Adrenal gland (tissue), 12 donors: ENCODE results near the gene SYNE2. TPM values are rescaled to one million over a fixed set of nuclear protein-coding genes. Genes with fewer than 3 reads are reported as not detected.

ENCODE experiments used
- DNase-seq, 7 donors: peaks; one replicate each; pipeline ENCODE4 v3.0.0-alpha.2; 2019 to 2020
- H3K27ac ChIP-seq, 5 donors: fragments of 200-600 bp; sonication (generic) in 4 of 5; 1 replicate in 3 of 5; 2 replicates in 2 of 5; pipeline versions ENCODE4 v1.5.1 to v1.8.0; 2016 to 2020; ENCODE audit warnings: mild to moderate bottlenecking in 1 of 5
- H3K27me3 ChIP-seq: fragments of 200-600 bp; 2 replicates; pipeline ENCODE4 v1.8.0; 2021
- H3K36me3 ChIP-seq, 2 donors: fragments of 200-600 bp; replicated peaks in 1 of 2; 1 replicate in 1 of 2; 2 replicates in 1 of 2; pipeline versions ENCODE4 v1.5.1 to v1.8.0; 2018 to 2022
- H3K4me1 ChIP-seq, 2 donors: fragments of 200-600 bp; replicated peaks in 1 of 2; 1 replicate in 1 of 2; 2 replicates in 1 of 2; pipeline versions ENCODE4 v1.5.1 to v1.8.0; 2018 to 2021
- H3K4me3 ChIP-seq, 4 donors: fragments of 200-600 bp; sonication (generic) in 3 of 4; one replicate each; pipeline ENCODE4 v1.5.1; 2016 to 2018
- H3K9me3 ChIP-seq, 3 donors: fragments of 200-600 bp; sonication (generic) in 1 of 3; replicated peaks in 1 of 3; 1 replicate in 2 of 3; 2 replicates in 1 of 3; pipeline versions ENCODE4 v1.5.1 to v1.8.0; 2016 to 2021
- POLR2A ChIP-seq, 2 donors: fragments of 450-650 bp; IDR thresholded peaks; one replicate each; pipeline ENCODE4 v1.6.1; 2017; ENCODE audit warnings: antibody characterized with exemption in 2 of 2, mild to moderate bottlenecking in 2 of 2, moderate library complexity in 1 of 2
- WGBS, 4 donors: extraction: QIAGEN DNeasy Blood & Tissue Kit in 2 of 4; methylation state at CpG; one replicate each; pipeline versions ENCODE4 v1.1.5 to v1.1.7; 2013 to 2017; 5-methylcytosine and 5-hydroxymethylcytosine counted together
- intact Hi-C, 2 donors: fragments of 100-400 bp; cut with DNase I; formaldehyde crosslinking; loops; one replicate each; pipeline versions ENCODE4 v1.14.1 to v1.15.0; 2022 to 2023
- polyA plus RNA-seq, 3 donors: library from polyadenylated mRNA; stranded (reverse); fragments of 200-250 nt in 2 of 3; fragments of 350-450 nt in 1 of 3; fragmentation: Illumina TruSeq in 1 of 3; extraction: RNeasy Lipid Tissue Mini Kit (QIAGEN cat#74804) in 1 of 3; gene quantifications; one replicate each; pipeline ENCODE4 v1.2.3, GENCODE V29; 2013 to 2014
- total RNA-seq, 9 donors: library from RNA; depleted of rRNA in 4 of 9; stranded (reverse); fragments of >200 nt in 4 of 9; fragments of 120-200 nt in 1 of 9; fragmentation: NEBNext Ultra II Directional in 1 of 9; extraction: Animal tissue kit (Norgen Biotek cat#: 25700) in 1 of 9; gene quantifications; one replicate each; pipeline versions ENCODE4 v1.1.0 to v1.2.4, GENCODE V29; 2013 to 2023
- TF ChIP-seq, protein P1 (sequence below), 6 experiments: fragments of 450-650 bp in 4 of 6; fragments of 200-600 bp in 2 of 6; sonication (generic) in 1 of 6; IDR thresholded peaks; 1 replicate in 5 of 6; 2 replicates in 1 of 6; pipeline versions ENCODE4 v1.5.1 to v1.8.0; 2016 to 2021; ENCODE audit warnings: antibody characterized with exemption in 6 of 6, mild to moderate bottlenecking in 2 of 6, moderate library complexity in 1 of 6
- donor health status: healthy with polysubstance abuse.
- donor health status: Bipolar disorder and iron deficiency.
- donor health status: DM: yes; HTN: yes; CAD: no.
- donor health status: DM: no; HTN: no; CAD: no.
- donor health status: DM: no; HTN: no; CAD: no.
- donor health status: DM: yes; HTN: yes; CAD: no.

SYNE2 gene
- total and polyA plus RNA-seq, 12 donors: 21.4 to 140 (median 56.1) TPM

DNA sequence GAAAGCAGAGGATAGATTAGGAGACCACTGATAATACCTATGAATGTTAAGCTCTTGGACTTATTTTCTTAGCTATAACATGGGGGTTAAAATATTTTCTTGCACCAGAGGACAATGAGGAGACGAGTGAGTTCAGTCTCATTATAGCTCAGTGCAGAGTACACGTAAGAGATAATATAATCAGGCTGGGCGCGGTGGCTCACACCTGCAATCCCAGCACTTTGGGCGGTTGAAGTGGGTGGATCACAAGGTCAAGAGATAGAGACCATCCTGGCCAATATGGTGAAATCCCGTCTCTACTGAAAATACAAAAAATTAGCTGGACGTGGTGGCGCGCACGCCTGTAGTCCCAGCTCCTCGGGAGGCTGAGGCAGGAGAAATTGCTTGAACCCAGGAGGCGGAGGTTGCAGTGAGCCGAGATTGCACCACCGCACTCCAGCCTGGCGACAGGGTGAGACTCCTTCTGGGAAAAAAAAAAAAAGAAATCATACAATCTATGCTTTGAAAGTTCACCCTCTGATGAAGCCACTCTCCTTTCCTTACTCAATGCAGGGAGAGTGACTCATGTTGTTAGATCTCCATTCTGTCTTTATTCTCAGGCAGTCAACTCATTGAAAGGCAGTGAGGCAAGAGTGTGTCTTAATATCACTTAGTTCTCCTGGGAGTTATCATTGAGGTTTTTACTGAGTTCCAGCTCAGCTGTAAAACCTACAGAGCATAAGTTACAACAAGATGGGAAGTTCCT is 134.2 kb downstream of the SYNE2 start:
- intact Hi-C loops: no loop called here
- Histone ChIP-seq H3K4me1 (no peaks in the 10 kb centered on the region), H3K27me3 (no peaks in the 10 kb centered on the region), H3K9me3 (no peaks in the 10 kb centered on the region), H3K27ac (no peak overlapping the region), H3K4me3 (no peak overlapping the region), H3K36me3 (no peaks in the 10 kb centered on the region)
- WGBS, 4 donors: 91 to 97% (median 96%) methylated on average over 15 of the region's 15 CpGs
- no peak for DNase-seq
- TF ChIP-seq POLR2A (IDR thresholded peaks at IDR 0.05): no peak
- TF ChIP-seq, protein P1, sequence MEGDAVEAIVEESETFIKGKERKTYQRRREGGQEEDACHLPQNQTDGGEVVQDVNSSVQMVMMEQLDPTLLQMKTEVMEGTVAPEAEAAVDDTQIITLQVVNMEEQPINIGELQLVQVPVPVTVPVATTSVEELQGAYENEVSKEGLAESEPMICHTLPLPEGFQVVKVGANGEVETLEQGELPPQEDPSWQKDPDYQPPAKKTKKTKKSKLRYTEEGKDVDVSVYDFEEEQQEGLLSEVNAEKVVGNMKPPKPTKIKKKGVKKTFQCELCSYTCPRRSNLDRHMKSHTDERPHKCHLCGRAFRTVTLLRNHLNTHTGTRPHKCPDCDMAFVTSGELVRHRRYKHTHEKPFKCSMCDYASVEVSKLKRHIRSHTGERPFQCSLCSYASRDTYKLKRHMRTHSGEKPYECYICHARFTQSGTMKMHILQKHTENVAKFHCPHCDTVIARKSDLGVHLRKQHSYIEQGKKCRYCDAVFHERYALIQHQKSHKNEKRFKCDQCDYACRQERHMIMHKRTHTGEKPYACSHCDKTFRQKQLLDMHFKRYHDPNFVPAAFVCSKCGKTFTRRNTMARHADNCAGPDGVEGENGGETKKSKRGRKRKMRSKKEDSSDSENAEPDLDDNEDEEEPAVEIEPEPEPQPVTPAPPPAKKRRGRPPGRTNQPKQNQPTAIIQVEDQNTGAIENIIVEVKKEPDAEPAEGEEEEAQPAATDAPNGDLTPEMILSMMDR (IDR thresholded peaks at IDR 0.05): no peak

DNA sequence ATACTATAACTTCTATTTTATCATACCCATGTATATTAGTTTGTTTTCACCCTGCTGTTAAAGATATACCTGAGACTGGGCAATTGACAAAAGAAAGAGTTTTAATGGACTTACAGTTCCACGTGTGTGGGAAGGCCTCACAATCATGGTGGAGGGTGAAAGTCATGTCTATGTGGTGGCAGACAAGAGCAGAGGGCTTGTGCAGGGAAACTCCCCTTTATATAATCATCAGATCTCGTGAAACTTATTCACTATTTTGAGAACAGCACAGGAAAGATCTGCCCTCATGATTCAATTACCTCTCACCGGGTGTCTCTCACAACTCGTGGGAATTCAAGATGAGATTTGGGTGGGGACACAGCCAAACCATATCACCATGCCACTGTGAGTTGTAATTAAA is 135.8 kb downstream of the SYNE2 start:
- DNase-seq: no peak
- no peaks in the 10 kb centered on the region for H3K4me1 ChIP-seq
- TF ChIP-seq, protein P1 (IDR thresholded peaks at IDR 0.05): no peak
- no peak for TF ChIP-seq POLR2A (IDR thresholded peaks at IDR 0.05)
- WGBS, 4 donors: 88 to 94% (median 93%) methylated on average over 4 of the region's 4 CpGs
- H3K36me3 ChIP-seq: no peaks in the 10 kb centered on the region
- no peak overlapping the region for H3K4me3 ChIP-seq
- H3K27me3 ChIP-seq: no peaks in the 10 kb centered on the region
- intact Hi-C loops: no loop called here
- H3K9me3 ChIP-seq: no peaks in the 10 kb centered on the region
- H3K27ac ChIP-seq: no peak overlapping the region

DNA sequence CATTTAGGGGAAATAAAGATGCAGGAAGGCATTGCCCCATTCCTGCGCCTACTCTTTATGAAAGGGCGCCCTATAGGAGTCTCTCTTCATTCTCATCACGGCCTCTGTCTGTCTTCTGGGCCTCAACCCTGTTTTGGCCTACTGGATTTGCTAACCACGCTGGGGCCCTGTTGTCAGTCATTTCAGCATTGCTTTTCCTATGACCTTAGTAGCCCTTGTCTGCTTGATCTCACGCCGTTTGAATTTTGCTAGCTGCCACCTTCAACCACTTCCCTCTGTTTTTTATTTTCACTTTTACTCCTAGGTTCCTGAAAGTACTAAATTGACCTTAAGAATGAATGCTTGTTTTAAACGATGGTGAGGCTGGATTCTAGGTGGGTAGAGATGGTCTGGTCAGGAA is 139.0 kb downstream of the SYNE2 start:
- no peaks in the 10 kb centered on the region for H3K36me3 ChIP-seq
- H3K4me1 ChIP-seq: no peaks in the 10 kb centered on the region
- no peak for TF ChIP-seq POLR2A (IDR thresholded peaks at IDR 0.05)
- TF ChIP-seq, protein P1 (IDR thresholded peaks at IDR 0.05): no peak
- DNase-seq: no peak
- no peak overlapping the region for H3K4me3 ChIP-seq
- no peaks in the 10 kb centered on the region for H3K27me3 ChIP-seq
- WGBS, 4 donors: 84 to 85% (median 85%) methylated on average over 7 of the region's 7 CpGs
- H3K27ac ChIP-seq: no peak overlapping the region
- no peaks in the 10 kb centered on the region for H3K9me3 ChIP-seq
- intact Hi-C loops: no loop called here

DNA sequence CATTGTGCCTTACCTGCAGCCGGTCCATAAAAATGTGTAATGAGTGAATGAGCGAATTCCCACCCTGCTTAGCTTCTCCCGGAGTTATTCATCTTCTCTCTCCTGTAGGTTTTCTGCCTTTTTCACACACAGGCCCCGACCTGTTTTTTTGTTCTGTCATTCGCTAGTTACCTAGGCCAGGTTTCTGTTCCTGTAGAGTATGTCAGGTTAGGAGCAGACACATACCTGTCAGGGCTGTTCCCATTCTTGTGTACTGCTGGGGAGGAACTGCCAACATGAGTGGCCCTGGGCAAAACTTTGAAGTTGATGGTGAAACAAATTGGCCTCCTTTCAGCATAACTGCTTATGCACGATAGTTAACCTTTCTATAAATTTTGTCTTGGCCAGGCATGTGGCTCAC is 140.1 kb downstream of the SYNE2 start:
- Histone ChIP-seq H3K4me1 (no peaks in the 10 kb centered on the region), H3K9me3 (no peaks in the 10 kb centered on the region), H3K27me3 (no peaks in the 10 kb centered on the region), H3K27ac (no peak overlapping the region), H3K36me3 (no peaks in the 10 kb centered on the region), H3K4me3 (no peak overlapping the region)
- 89 to 92% (median 90%) methylated on average over 6 of the region's 6 CpGs for WGBS, 4 donors
- intact Hi-C loops: no loop called here
- DNase-seq: no peak
- no peak for TF ChIP-seq POLR2A (IDR thresholded peaks at IDR 0.05)
- TF ChIP-seq, protein P1 (IDR thresholded peaks at IDR 0.05): no peak
